ENCODE data around the gene BPIFB1. TPM values are rescaled to one million over a fixed set of nuclear protein-coding genes. Genes with fewer than 3 reads are reported as not detected.

Gene BPIFB1
- total and polyA plus RNA-seq, 2 donors (not counting 3 experiments of a cell fraction or from before 2014, with no cell fraction given): not detected

GRCh38 chr20:33345342-33345741 is 62.3 kb downstream of the BPIFB1 start:
- Histone ChIP-seq H3K9ac (replicated peaks; ENCODE audit: extremely low read depth, insufficient read depth, low read length) (no peak overlapping the region), H3K4me3 (replicated peaks in 1 of 3; ENCODE audit: insufficient read depth in 1 of 3, low read depth in 1 of 3, low read length in 3 of 3) (no peak overlapping the region), H3K9me1 (replicated peaks; ENCODE audit: control insufficient read depth, extremely low read depth, insufficient read depth, low read length) (no peaks in the 10 kb centered on the region), H3K4me2 (ENCODE audit: insufficient read depth, low read length) (no peak overlapping the region), H3K36me3 (ENCODE audit: control insufficient read depth in 2 of 2, extremely low read depth in 1 of 2, insufficient read depth in 2 of 2, low read length in 2 of 2) (no peaks in the 10 kb centered on the region), H3K79me2 (ENCODE audit: control insufficient read depth, insufficient read depth, low read length) (no peaks in the 10 kb centered on the region), H3K27me3 (ENCODE audit: control insufficient read depth in 2 of 2, insufficient read depth in 2 of 2, low read length in 2 of 2) (peaks cover 0 to 1% of the 10 kb centered on the region in 2 experiments), H3K4me1 (ENCODE audit: control insufficient read depth, extremely low read depth, insufficient read depth, low read length) (no peaks in the 10 kb centered on the region), H3K9me3 (replicated peaks; ENCODE audit: control insufficient read depth, insufficient read depth, low read length) (no peaks in the 10 kb centered on the region), H2AFZ (ENCODE audit: low read depth, low read length) (no peak overlapping the region), H3K27ac (ENCODE audit: insufficient read depth, low read depth, low read length) (no peak overlapping the region), H4K20me1 (replicated peaks; ENCODE audit: control insufficient read depth, extremely low read depth, insufficient read depth, low read length) (no peaks in the 10 kb centered on the region)
- FAIRE-seq (no peak), DNase-seq (ENCODE audit: low read depth, low spot score) (no peak)
- ChIA-PET CTCF (no interaction called here), POLR2A (no interaction called here)
- no TSS peak for BruUV-seq (replicated peaks)
- TF ChIP-seq POLR2A (IDR thresholded peaks at IDR 0.05; ENCODE audit: low read depth, low read length) (no peak), FOS (IDR thresholded peaks at IDR 0.05; ENCODE audit: borderline replicate concordance, insufficient read depth, low read length) (no peak), MAX (IDR thresholded peaks at IDR 0.05; ENCODE audit: insufficient read depth, insufficient read length) (no peak), EZH2 (IDR thresholded peaks at IDR 0.05; ENCODE audit: borderline replicate concordance, low read depth, low read length, severe bottlenecking) (no peak), MYC (IDR thresholded peaks at IDR 0.05; ENCODE audit: low read depth, low read length) (no peak), POLR2AphosphoS5 (IDR thresholded peaks at IDR 0.05; ENCODE audit: insufficient read depth, low read depth, low read length) (no peak), JUN (IDR thresholded peaks at IDR 0.05; ENCODE audit: borderline replicate concordance, insufficient read depth, insufficient read length, low read depth) (no peak), CTCF (IDR thresholded peaks at IDR 0.05; ENCODE audit: extremely low read depth in 1 of 2, insufficient read depth in 1 of 2, low read depth in 1 of 2, low read length in 2 of 2) (no peak), GATA2 (IDR thresholded peaks at IDR 0.05; ENCODE audit: insufficient read depth, insufficient read length, low read depth, low read length) (no peak)
- intact Hi-C loops (cut with micrococcal nuclease) (no loop called here), dilution Hi-C loops (cut with MboI; ENCODE audit: extremely low pct_ligation_motif_present, low sequenced_read_pairs) (no loop called here)
